KOPT-K1 (cell line): ENCODE measurements around the gene RANGAP1.
A peak's percentile ranks its signal among the peaks of the same experiment; 100 is the strongest.
"Not testable (repeated sequence)": the region's sequence is repeated elsewhere in the genome, so short reads cannot be mapped to it uniquely, and the experiment has no call there.

Source experiments
- H3K27ac ChIP-seq: fragments of 200-600 bp; sonication (generic); 2 replicates; pipeline ENCODE4 v1.5.1; 2016; ENCODE audit warnings: antibody characterized with exemption, mild to moderate bottlenecking, low read depth, low read length; ENCODE audit not compliant: poor library complexity, severe bottlenecking
- H3K36me3 ChIP-seq: fragments of 200-600 bp; sonication (generic); 2 replicates; pipeline ENCODE4 v1.5.1; 2017; ENCODE audit warnings: antibody characterized with exemption, mild to moderate bottlenecking, low read length, moderate library complexity; ENCODE audit not compliant: insufficient read depth
- H3K9me3 ChIP-seq: fragments of 200-600 bp; sonication (generic); 2 replicates; pipeline ENCODE4 v1.5.1; 2017; ENCODE audit warnings: antibody characterized with exemption, low read length, mild to moderate bottlenecking; ENCODE audit not compliant: insufficient read depth, poor library complexity, severe bottlenecking

The RANGAP1 gene

DNA sequence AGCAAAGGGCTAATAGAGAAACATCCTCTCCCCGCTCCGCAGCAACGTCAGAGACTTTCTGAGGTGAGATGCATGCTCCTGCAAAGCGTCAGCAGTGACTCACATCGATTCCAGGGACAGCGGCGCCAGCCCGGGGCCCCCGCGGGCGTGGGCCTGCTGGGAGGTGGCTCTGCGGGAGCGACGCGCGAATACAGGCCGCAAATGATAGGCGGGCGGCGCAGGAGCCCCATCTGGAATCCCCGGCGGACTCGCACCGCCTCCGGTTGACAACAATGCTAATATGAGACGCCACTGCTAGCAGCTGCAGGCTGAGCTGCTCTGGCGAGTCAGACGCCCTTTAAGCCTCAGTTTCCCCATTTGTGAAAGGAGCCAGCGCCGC, 557 bp downstream of the RANGAP1 start:
- Histone ChIP-seq H3K9me3 (no peaks in the 10 kb centered on the region), H3K36me3 (peaks cover 45% of the 10 kb centered on the region), H3K27ac (peak overlapping the region; percentile 82)

DNA sequence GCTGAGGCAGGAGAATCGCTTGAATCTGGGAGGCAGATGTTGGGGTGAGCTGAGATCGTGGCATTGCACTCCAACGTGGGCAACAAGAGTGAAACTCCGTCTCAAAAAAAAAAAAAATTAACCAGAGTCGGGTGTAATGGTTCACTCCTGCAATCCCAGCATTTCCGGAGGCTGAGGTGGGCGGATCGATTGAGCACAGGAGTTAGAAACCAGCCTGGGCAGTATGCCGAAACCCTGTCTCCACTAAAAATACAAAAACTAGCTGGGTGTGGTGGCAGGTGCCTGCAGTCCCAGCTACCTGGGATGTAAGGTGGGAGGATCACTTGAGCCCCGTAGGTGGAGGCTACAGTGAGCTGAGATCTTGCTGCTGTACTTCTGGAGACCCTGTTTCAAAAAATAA, 1.5 kb downstream of the RANGAP1 start:
- H3K9me3 ChIP-seq, result no peaks in the 10 kb centered on the region
- peaks cover 54% of the 10 kb centered on the region for H3K36me3 ChIP-seq
- peak overlapping the region; percentile 82 for H3K27ac ChIP-seq

DNA sequence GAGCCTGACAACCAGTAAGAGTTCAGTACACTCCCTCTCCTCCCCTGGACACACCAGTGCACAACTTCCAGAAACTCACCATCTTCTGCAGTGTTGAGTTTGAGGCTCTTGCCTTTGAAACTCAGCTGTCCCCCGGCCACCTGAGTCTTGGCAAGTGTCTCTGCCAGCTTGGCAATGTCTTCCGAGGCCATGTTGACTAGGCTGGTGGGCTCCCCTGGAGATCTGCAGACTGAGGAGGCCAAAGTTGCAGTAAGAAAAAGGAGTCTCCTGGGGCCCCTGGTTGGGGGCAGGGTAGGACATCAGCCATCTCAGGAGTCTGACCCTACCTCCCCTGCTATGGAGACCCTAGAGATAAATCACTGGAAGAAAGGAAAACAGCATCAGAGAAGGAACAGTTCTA, 5.1 kb downstream of the RANGAP1 start:
- Histone ChIP-seq H3K27ac (no peak overlapping the region), H3K36me3 (peaks cover 90% of the 10 kb centered on the region), H3K9me3 (no peaks in the 10 kb centered on the region)

DNA sequence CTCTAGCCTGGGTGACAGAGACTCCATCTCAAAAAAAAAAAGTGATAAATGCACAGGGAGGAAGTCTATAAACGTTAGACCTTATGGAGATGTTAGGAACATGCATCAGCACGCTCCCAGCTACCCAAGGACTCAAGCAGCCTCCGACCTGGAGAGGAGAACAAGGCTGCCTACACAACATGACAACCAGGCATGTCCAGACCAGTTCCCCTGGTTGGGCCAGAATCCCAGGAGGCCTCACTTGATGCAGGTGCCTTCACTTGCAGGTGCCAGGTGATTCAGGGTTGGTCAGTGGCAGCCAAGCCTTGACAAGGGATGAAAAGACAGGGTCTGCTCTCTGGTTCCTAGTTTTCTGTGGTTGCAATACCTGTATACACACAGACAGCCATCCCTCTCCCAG, 5.9 kb downstream of the RANGAP1 start:
- no peak overlapping the region for H3K27ac ChIP-seq
- H3K9me3 ChIP-seq, result no peaks in the 10 kb centered on the region
- peaks cover 98% of the 10 kb centered on the region for H3K36me3 ChIP-seq

DNA sequence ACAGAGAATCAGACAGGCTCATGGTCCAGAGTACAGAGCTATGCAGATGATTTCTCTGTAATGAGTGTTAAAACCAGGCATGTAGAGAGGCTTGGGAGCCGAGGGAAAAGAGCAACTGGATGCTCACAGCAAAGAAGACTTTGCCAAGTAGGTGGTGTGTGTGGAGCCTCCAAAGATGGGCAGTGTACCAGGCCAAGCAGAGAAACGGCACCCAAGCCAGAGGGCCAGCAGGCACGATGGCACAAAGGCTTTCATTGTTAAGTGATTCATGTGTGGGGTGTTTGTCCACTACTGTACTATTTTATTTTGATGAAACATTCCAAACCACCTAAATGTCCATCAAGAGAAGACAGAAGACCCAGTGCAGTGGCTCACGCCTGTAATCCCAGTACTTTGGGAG, 11.1 kb downstream of the RANGAP1 start:
- Histone ChIP-seq H3K27ac (no peak overlapping the region), H3K9me3 (no peaks in the 10 kb centered on the region), H3K36me3 (peaks cover 98% of the 10 kb centered on the region)

DNA sequence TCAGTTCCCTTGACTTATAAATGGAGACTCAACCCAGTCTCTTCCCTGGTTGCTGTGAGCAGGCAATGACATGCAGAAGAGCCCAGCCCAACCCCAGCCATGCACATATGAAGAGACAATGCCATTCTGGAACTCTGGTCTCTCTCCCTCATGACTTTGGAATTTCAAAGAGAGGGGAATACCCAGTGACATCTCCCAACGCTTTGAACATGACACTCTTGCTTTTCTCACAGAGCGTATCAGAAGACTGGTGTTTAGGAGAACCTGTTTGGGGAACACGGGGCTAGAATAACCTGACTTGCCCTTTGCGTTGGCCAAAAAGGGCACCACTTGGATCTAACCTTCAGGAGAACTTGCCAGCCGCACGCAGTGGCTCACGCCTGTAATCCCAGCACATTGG, 12.9 kb downstream of the RANGAP1 start:
- no peaks in the 10 kb centered on the region for H3K9me3 ChIP-seq
- peaks cover 98% of the 10 kb centered on the region for H3K36me3 ChIP-seq
- H3K27ac ChIP-seq, result no peak overlapping the region

DNA sequence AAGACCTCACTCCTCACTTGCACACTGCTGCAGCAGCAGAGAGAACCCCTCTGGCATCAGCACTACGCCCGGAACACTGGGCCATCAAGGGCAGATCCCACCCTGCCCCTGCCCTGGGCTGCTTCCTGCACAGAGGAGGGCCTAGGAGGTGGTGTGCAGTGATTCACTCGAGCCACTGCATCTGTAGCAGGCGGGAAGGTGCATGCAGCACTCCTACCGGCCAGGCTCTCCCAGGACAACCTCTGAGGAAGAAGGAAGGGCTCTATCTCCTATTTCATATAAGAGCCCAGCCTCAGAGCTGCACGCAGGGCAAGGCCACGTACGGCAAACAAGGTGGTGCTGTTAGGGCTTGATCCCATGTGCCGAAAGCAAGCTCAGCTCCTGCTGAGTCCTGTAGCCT, 14.2 kb downstream of the RANGAP1 start:
- H3K9me3 ChIP-seq, result no peaks in the 10 kb centered on the region
- peaks cover 98% of the 10 kb centered on the region for H3K36me3 ChIP-seq
- H3K27ac ChIP-seq, result no peak overlapping the region

DNA sequence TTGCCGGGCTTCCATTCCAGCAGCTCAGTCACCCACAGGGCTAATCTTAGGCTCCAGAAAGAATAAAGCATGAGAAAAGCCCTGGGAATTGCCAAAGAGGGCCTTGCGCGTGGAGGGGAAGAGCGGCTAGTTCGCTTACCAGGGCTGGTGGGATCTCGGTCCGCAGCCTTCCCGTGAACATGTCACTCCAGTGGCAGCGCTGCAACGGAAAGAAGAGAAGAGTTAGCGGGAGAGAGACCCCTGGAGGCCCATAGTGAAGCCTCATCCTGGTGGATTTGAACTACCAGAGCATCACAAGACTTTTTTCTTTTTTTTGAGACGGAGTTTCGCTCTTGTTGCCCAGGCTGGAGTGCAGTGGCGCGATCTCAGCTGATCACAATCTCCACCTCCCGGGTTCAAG, 18.0 kb downstream of the RANGAP1 start:
- H3K27ac ChIP-seq, result no peak overlapping the region
- no peaks in the 10 kb centered on the region for H3K9me3 ChIP-seq
- peaks cover 99% of the 10 kb centered on the region for H3K36me3 ChIP-seq

DNA sequence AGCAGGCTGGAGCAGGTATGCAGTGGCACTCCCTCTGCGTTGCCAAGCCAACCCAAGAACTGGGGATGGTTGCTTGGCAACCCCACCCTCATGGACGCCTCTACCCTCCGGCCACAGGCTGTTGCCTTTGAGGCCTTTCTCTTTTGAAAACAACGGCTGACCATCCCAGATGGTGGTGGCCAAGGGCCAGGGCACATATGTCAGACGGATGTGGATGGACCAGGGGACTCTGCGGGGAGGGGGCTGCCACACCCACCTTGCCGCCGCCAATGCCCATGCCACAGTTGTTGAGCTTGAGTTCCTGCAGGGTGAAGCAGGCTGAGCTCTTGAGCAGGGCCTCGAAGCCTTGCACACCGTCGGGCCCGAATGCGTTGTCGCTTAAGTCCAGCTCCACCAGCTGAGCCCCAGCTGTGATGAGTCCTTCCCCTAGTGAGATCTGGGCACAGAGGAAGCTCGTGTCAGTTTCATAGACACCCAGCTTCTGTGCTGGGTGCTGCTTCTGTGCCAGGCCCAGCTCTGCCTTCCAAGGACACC, 21.5 kb downstream of the RANGAP1 start:
- Histone ChIP-seq H3K36me3 (peaks cover 100% of the 10 kb centered on the region), H3K9me3 (no peaks in the 10 kb centered on the region), H3K27ac (no peak overlapping the region)

DNA sequence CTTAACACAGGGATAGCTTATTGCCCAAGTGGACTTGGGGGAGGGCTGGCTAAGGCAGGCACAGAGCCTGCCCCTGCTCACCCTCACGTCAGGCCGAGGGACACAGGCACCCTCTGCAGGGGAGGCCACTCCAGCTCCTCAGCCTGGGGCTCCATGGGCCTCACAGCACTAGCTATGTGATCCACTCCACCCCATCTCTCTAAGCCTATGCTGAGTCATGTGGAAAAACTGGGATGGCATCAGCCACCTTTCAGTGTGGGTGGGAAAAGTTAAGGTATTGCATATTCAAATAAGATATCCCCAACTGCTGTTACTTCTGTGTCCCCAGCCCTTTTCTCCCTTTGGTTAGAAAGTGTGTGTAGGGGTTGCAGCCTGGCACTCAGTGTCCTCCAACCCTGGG, 22.3 kb downstream of the RANGAP1 start:
- H3K36me3 ChIP-seq, result peaks cover 100% of the 10 kb centered on the region
- H3K27ac ChIP-seq, result no peak overlapping the region
- no peaks in the 10 kb centered on the region for H3K9me3 ChIP-seq

DNA sequence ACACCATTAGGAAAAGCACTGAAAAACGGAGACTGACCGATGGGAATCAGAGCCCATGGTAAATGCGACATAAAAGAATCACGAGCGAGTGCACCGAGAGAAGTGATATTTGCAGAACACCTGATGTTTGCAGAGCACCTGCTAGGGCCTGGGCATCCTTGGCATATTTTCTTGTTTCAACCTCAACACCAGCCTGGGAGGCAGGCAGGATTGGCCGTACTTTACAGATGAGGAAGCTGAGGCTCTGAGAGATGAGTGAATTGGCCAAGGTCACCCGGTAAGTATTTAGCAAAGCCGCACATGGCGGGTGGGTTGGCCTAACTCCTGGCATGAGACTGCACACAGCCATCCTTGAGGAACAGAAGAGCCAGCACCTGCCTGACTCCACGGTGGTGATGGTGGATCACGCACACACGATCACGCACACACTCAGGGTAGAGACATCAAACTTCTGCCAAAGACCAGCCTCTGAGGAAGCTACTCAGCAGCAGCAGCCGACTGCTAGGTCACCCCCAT, 23.7 kb downstream of the RANGAP1 start:
- Histone ChIP-seq H3K36me3 (peaks cover 100% of the 10 kb centered on the region), H3K27ac (no peak overlapping the region), H3K9me3 (no peaks in the 10 kb centered on the region)

DNA sequence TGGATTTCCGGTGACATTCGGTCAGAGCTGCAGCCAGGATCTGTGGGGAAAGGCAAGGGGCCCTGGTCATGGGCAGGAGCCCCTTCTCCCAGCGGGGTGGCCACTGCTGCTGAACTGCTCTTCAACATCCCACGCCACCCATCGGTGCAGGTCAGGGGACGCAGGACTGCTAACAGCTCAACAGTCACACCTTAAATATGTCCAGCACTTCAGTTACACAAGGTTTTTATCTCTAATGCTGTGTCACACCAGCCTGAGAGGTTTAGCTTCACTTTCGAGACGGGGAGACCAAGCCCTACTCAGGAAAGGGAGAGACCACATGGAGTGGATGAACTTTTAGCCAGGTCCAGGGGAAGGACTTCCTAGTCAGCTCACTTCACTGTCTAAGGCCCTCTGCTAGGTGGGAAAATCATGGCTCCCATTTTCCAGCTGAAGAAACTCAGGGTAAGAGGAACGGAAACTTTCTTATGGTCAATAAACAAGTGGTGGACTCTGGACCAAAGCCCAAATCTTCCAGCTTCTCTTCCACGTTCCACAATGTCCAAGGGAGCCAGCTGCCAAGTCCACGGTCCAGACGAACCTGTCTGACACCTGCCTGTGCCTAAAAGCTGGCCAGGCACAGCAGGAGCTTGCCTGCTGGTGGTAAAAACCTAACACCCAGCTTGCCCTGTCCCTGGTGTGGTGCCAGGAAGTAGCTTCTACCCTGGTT, 24.3 kb downstream of the RANGAP1 start:
- H3K27ac ChIP-seq, result no peak overlapping the region
- H3K9me3 ChIP-seq, result no peaks in the 10 kb centered on the region
- peaks cover 100% of the 10 kb centered on the region for H3K36me3 ChIP-seq

DNA sequence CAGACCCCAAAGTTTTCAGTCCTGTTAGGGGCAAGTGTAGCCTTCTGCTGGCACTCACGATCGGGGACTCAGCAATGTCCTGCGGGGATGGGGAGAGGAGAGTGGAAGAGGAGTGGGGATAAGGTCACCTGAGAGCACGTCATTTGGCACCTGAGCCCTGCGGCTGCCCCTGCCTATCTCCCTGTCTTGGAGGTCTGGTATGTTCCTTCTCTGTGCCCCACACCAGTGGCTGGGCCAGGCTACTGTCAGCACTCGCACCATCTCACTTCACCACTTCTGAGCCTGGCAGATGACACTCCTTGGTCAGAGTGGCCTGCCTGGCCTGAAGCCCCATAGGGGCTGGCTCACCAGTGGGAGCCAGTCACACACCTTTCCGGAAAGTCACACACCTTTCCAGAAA, 25.1 kb downstream of the RANGAP1 start:
- no peak overlapping the region for H3K27ac ChIP-seq
- H3K9me3 ChIP-seq, result no peaks in the 10 kb centered on the region
- peaks cover 100% of the 10 kb centered on the region for H3K36me3 ChIP-seq

DNA sequence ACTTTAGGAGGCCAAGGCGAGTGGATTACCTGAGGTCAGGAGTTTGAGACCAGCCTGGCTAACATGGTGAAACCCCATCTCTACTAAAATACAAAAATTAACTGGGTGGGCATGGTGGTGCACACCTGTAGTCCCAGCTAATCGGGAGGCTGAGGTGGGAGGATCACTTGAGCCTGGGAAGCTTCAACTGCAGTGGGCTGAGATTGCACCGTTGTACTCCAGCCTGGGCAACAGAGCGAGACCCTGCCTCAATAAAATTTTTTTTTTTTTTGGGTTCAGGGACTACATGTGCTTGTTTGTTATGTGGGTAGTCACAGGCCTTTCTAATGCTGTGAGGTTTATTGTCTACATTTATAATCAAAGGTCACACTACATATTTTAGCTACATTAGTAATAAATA, 26.2 kb downstream of the RANGAP1 start:
- not testable (repeated sequence) for H3K27ac ChIP-seq
- peaks cover 100% of the 10 kb centered on the region for H3K36me3 ChIP-seq

DNA sequence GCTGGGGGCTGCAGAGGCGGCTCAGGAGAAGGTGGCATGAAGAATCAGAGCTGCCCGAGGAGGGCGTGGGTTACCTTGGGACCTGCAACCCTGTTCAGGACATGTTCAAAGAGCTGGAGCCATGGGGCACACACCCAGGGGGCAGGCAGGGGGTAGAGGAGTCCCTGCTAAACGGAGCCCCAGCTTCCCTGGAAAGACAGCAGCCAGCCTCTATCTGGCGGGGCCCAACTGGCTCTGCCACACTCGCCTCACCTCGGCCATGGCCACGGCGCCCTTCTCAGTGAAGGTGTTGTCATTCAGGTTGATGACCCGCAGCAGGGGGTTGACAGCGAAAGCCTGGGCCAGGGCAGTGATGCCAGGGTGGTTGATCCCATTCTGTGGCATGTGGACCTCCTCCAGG, 28.3 kb downstream of the RANGAP1 start:
- H3K9me3 ChIP-seq, result no peaks in the 10 kb centered on the region
- no peak overlapping the region for H3K27ac ChIP-seq
- peaks cover 100% of the 10 kb centered on the region for H3K36me3 ChIP-seq

More for the DNA sequence above, 26.2 kb downstream of the RANGAP1 start:
- not testable (repeated sequence) for H3K9me3 ChIP-seq
